Liver (tissue), 9 donors: ENCODE measurements around the gene SLC8A1. TPM values are rescaled to one million over a fixed set of nuclear protein-coding genes. Genes with fewer than 3 reads are reported as not detected.

Source experiments
- DNase-seq: peaks from one replicate; pipeline ENCODE4 v3.0.0-alpha.2; 2017; ENCODE audit warnings: low spot score
- H3K27ac ChIP-seq, 2 donors: one replicate each; pipeline ENCODE4 v1.7.0; 2013; ENCODE audit warnings: inconsistent platforms in 2 of 2, low read length in 2 of 2, control low read depth in 1 of 2, low read depth in 1 of 2, mild to moderate bottlenecking in 1 of 2
- H3K27me3 ChIP-seq, 4 donors: one replicate each; pipeline versions ENCODE4 v1.6.1 to v1.7.0; 2013; ENCODE audit warnings: low read length in 3 of 4, inconsistent platforms in 1 of 4, mild to moderate bottlenecking in 1 of 4, moderate library complexity in 1 of 4; ENCODE audit not compliant: control insufficient read depth in 4 of 4, insufficient read depth in 4 of 4
- H3K36me3 ChIP-seq, 4 donors: one replicate each; pipeline versions ENCODE4 v1.6.1 to v1.7.0; 2013; ENCODE audit warnings: low read length in 3 of 4, mild to moderate bottlenecking in 3 of 4, low read depth in 1 of 4, moderate library complexity in 1 of 4; ENCODE audit not compliant: control insufficient read depth in 4 of 4, insufficient read depth in 3 of 4
- H3K4me1 ChIP-seq, 4 donors: one replicate each; pipeline versions ENCODE4 v1.6.1 to v1.7.0; 2013; ENCODE audit warnings: low read length in 3 of 4, mild to moderate bottlenecking in 3 of 4, moderate library complexity in 1 of 4; ENCODE audit not compliant: control insufficient read depth in 4 of 4, insufficient read depth in 4 of 4
- H3K4me3 ChIP-seq, 3 donors: one replicate each; pipeline versions ENCODE4 v1.6.1 to v1.7.0; 2013; ENCODE audit warnings: low read length in 3 of 3, control low read depth in 1 of 3, low read depth in 1 of 3, mild to moderate bottlenecking in 1 of 3
- H3K9ac ChIP-seq, 2 donors: one replicate each; pipeline ENCODE4 v1.7.0; 2013; ENCODE audit warnings: low read length in 2 of 2, mild to moderate bottlenecking in 2 of 2, moderate library complexity in 2 of 2, control low read depth in 1 of 2, low read depth in 1 of 2
- H3K9me3 ChIP-seq, 4 donors: one replicate each; pipeline versions ENCODE4 v1.6.1 to v1.7.0; 2013; ENCODE audit warnings: low read length in 3 of 4; ENCODE audit not compliant: control insufficient read depth in 4 of 4
- CTCF ChIP-seq: fragments of 150-350 bp; IDR thresholded peaks from 2 replicates; pipeline ENCODE4 v1.5.1; 2017; ENCODE audit warnings: improper control_type of control experiment, low read depth, low read length; ENCODE audit not compliant: missing input control
- FOXA1 ChIP-seq: IDR thresholded peaks from 2 replicates; pipeline ENCODE4 v1.6.1; 2016; ENCODE audit warnings: antibody characterized with exemption
- HNF4A ChIP-seq, 2 donors: conservative IDR thresholded peaks; 2 replicates each; pipeline ENCODE4 v1.6.1; 2016; ENCODE audit warnings: antibody characterized with exemption in 2 of 2, mild to moderate bottlenecking in 2 of 2
- HNF4G ChIP-seq: IDR thresholded peaks from 2 replicates; pipeline ENCODE4 v1.6.1; 2016; ENCODE audit warnings: antibody characterized with exemption
- JUND ChIP-seq, 2 donors: IDR thresholded peaks; 2 replicates each; pipeline ENCODE4 v1.6.1; 2016; ENCODE audit warnings: antibody characterized with exemption in 2 of 2
- NR2F2 ChIP-seq: IDR thresholded peaks from 2 replicates; pipeline ENCODE4 v1.6.1; 2016; ENCODE audit warnings: antibody characterized with exemption
- SP1 ChIP-seq: IDR thresholded peaks from 2 replicates; pipeline ENCODE4 v1.6.1; 2018; ENCODE audit warnings: antibody characterized with exemption, mild to moderate bottlenecking
- WGBS: extraction: QIAGEN DNeasy Blood & Tissue Kit; methylation state at CpG from one replicate; pipeline ENCODE4 v1.1.7; 2013; 5-methylcytosine and 5-hydroxymethylcytosine counted together
- polyA plus RNA-seq, 2 donors: library from polyadenylated mRNA; stranded (reverse) in 1 of 2; unstranded in 1 of 2; fragments of 200-250 nt in 1 of 2; fragments of >200 nt in 1 of 2; fragmentation: Nextera tagmentation in 1 of 2; extraction: Ambion mirVana in 1 of 2; gene quantifications; one replicate each; pipeline versions ENCODE4 v1.2.1 to v1.2.3, GENCODE V29; 2013 to 2015
- total RNA-seq, 2 donors: library from RNA; depleted of rRNA; stranded (reverse); fragments of >200 nt; gene quantifications; one replicate each; pipeline ENCODE4 v1.2.3, GENCODE V29; 2014
- TF ChIP-seq, protein P1 (sequence below): IDR thresholded peaks from 2 replicates; pipeline ENCODE4 v1.6.1; 2016; ENCODE audit warnings: antibody characterized with exemption, mild to moderate bottlenecking
- donor health status: healthy.
- donor health status: healthy.
- donor health status: healthy.
- donor health status: healthy.
- donor health status: healthy.

The SLC8A1 gene
- total and polyA plus RNA-seq, 4 donors = 1.2 to 18.5 (median 8.2) TPM

DNA sequence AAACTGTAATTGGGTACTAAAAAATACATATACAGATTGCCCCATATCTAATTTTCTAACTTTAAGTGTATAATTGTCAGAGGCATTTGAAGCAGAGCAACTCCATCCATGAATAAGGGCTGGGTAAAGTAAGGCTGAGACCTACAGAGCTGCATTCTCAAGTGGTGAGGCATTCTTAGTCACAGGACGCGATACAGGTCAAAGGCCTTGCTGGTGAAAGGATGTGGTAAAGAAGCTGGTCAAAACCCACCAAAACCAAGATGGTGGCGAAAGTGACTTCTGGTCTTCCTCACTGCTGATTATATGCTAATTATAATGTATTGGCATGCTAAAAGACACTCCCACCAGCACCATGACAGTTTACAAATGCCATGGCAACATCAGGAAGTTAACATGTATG lies 50.0 kb downstream of the SLC8A1 start:
- Histone ChIP-seq H3K27ac (no peak overlapping the region), H3K9me3 (no peaks in the 10 kb centered on the region), H3K36me3 (no peaks in the 10 kb centered on the region), H3K4me1 (no peaks in the 10 kb centered on the region), H3K4me3 (no peak overlapping the region), H3K27me3 (peaks cover 0 to 2% (median 0%) of the 10 kb centered on the region in 4 donors), H3K9ac (no peak overlapping the region)
- no peak for TF ChIP-seq SP1
- TF ChIP-seq HNF4G = no peak
- TF ChIP-seq JUND (IDR thresholded peaks at IDR 0.05) = no peak
- TF ChIP-seq, protein P1, sequence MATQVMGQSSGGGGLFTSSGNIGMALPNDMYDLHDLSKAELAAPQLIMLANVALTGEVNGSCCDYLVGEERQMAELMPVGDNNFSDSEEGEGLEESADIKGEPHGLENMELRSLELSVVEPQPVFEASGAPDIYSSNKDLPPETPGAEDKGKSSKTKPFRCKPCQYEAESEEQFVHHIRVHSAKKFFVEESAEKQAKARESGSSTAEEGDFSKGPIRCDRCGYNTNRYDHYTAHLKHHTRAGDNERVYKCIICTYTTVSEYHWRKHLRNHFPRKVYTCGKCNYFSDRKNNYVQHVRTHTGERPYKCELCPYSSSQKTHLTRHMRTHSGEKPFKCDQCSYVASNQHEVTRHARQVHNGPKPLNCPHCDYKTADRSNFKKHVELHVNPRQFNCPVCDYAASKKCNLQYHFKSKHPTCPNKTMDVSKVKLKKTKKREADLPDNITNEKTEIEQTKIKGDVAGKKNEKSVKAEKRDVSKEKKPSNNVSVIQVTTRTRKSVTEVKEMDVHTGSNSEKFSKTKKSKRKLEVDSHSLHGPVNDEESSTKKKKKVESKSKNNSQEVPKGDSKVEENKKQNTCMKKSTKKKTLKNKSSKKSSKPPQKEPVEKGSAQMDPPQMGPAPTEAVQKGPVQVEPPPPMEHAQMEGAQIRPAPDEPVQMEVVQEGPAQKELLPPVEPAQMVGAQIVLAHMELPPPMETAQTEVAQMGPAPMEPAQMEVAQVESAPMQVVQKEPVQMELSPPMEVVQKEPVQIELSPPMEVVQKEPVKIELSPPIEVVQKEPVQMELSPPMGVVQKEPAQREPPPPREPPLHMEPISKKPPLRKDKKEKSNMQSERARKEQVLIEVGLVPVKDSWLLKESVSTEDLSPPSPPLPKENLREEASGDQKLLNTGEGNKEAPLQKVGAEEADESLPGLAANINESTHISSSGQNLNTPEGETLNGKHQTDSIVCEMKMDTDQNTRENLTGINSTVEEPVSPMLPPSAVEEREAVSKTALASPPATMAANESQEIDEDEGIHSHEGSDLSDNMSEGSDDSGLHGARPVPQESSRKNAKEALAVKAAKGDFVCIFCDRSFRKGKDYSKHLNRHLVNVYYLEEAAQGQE = no peak
- TF ChIP-seq FOXA1 = no peak
- no peak for TF ChIP-seq CTCF
- DNase-seq = no peak
- WGBS = 86% methylated on average over 3 of the region's 3 CpGs

- Histone ChIP-seq H3K27me3 (no peaks in the 10 kb centered on the region), H3K27ac (no peak overlapping the region), H3K9me3 (no peaks in the 10 kb centered on the region), H3K9ac (no peak overlapping the region), H3K4me1 (no peaks in the 10 kb centered on the region), H3K36me3 (no peaks in the 10 kb centered on the region), H3K4me3 (no peak overlapping the region)
- 32% methylated on average over 3 of the region's 3 CpGs for WGBS
- no peak for DNase-seq
- no peak for TF ChIP-seq JUND (IDR thresholded peaks at IDR 0.05)
- TF ChIP-seq HNF4A (conservative IDR thresholded peaks at IDR 0.05) = no peak
- TF ChIP-seq, protein P1 = no peak
- TF ChIP-seq HNF4G = no peak
- TF ChIP-seq NR2F2 = no peak
Observed at GRCh38 chr2:40400336-40400953, 51.4 kb downstream of the SLC8A1 start.
